ENCODE measurements around the gene CCDC175. TPM values are rescaled to one million over a fixed set of nuclear protein-coding genes. Genes with fewer than 3 reads are reported as not detected.

Gene CCDC175
- total RNA-seq, 2 experiments from 2014 or later, result not detected

DNA sequence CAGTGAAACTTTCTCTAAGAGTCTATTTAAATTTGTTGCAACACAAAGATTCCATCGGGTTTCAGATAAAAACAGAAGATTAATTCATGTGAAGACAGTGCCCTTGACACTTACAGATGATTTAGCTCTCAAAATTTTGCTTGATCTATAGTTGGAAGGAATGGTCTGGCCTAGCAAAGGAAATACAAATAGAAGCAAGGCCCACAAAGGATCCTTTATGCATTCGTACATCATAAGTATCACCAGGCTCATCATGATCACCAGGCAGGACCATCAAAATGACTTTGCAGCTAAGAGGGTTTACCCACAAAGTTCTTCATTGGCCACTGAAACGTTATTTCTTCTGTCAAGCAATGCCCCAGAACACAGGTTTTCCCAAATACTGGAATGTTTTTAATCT is 67.5 kb downstream of the CCDC175 start:
- no peak overlapping the region for H2AFZ ChIP-seq (ENCODE audit: low read length)
- POLR2A ChIA-PET, result no interaction called here
- BruUV-seq (replicated peaks), result no TSS peak
- TF ChIP-seq EZH2phosphoT487 (IDR thresholded peaks at IDR 0.05; ENCODE audit: borderline replicate concordance, low read depth, low read length), result no peak
- TF ChIP-seq, protein P1, sequence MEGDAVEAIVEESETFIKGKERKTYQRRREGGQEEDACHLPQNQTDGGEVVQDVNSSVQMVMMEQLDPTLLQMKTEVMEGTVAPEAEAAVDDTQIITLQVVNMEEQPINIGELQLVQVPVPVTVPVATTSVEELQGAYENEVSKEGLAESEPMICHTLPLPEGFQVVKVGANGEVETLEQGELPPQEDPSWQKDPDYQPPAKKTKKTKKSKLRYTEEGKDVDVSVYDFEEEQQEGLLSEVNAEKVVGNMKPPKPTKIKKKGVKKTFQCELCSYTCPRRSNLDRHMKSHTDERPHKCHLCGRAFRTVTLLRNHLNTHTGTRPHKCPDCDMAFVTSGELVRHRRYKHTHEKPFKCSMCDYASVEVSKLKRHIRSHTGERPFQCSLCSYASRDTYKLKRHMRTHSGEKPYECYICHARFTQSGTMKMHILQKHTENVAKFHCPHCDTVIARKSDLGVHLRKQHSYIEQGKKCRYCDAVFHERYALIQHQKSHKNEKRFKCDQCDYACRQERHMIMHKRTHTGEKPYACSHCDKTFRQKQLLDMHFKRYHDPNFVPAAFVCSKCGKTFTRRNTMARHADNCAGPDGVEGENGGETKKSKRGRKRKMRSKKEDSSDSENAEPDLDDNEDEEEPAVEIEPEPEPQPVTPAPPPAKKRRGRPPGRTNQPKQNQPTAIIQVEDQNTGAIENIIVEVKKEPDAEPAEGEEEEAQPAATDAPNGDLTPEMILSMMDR (conservative IDR thresholded peaks at IDR 0.05; ENCODE audit: low read length), result no peak
- intact Hi-C loops (cut with micrococcal nuclease; ENCODE audit: unreplicated experiment), result no loop called here
- H3K4me1 ChIP-seq (ENCODE audit: insufficient read depth, low read length, poor library complexity, severe bottlenecking), result no peaks in the 10 kb centered on the region
- H3K36me3 ChIP-seq (ENCODE audit: insufficient read depth, low read length), result 0 out of 2 replicates have a peak, but pooled peaks cover 2% of the 10 kb centered on the region
- H3K79me2 ChIP-seq (ENCODE audit: insufficient read depth, low read depth, low read length), result no peaks in the 10 kb centered on the region
- no peaks in the 10 kb centered on the region for H3K9me3 ChIP-seq (ENCODE audit: low read length)
- no peaks in the 10 kb centered on the region for H3K9me2 ChIP-seq (ENCODE audit: insufficient read depth, low read length)
- H4K20me1 ChIP-seq (ENCODE audit: insufficient read depth, low read length), result no peaks in the 10 kb centered on the region
- DNase-seq (ENCODE audit: low spot score), result no peak
- CTCF ChIA-PET (ENCODE audit: unreplicated experiment), result no interaction called here
- H3K4me3 ChIP-seq (ENCODE audit: low read depth, low read length, poor library complexity, severe bottlenecking), result no peak overlapping the region
- no peak overlapping the region for H3K4me2 ChIP-seq (ENCODE audit: low read length)
- H3K27ac ChIP-seq (ENCODE audit: low read depth, low read length, poor library complexity, severe bottlenecking), result no peak overlapping the region

DNA sequence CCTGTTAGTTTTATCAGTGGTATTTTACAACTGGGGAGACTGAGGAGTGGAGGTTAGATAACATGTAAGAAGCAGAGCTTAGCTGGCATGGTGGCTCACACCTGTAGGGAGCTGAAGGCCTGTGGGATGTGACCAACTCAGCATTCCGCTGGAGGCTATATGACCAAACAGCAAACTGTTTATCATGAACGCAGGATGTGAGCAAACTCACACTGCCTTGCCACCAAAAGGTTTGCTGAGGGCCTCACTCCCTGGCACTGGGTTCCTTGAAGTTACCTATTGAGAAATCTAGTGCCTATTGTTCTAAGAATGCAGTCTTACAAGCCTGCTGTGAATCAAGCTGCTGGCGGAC is 68.9 kb downstream of the CCDC175 start:
- ChIA-PET CTCF (ENCODE audit: unreplicated experiment) (interaction anchor here (0.6 to 0.9 kb wide), 2 partner anchors 11 to 23 kb away, joined by 3 to 4 read pairs; partner anchors contain the start of genes JKAMP and L3HYPDH), POLR2A (interaction anchor here (0.6 to 2.0 kb wide), 3 partner anchors 24 to 1267 kb away, joined by 3 to 4 read pairs (median 3); partner anchors contain the start of genes JKAMP and L3HYPDH)
- DNase-seq (ENCODE audit: low spot score), result no peak
- no peak overlapping the region for H3K4me2 ChIP-seq (ENCODE audit: low read length)
- no peaks in the 10 kb centered on the region for H3K9me3 ChIP-seq (ENCODE audit: low read length)
- H3K79me2 ChIP-seq (ENCODE audit: insufficient read depth, low read depth, low read length), result no peaks in the 10 kb centered on the region
- H3K9me2 ChIP-seq (ENCODE audit: insufficient read depth, low read length), result no peaks in the 10 kb centered on the region
- no peak overlapping the region for H2AFZ ChIP-seq (ENCODE audit: low read length)
- no peak overlapping the region for H3K4me3 ChIP-seq (ENCODE audit: low read depth, low read length, poor library complexity, severe bottlenecking)
- BruUV-seq (replicated peaks), result no TSS peak
- TF ChIP-seq, protein P1 (conservative IDR thresholded peaks at IDR 0.05; ENCODE audit: low read length), result no peak
- no peak for TF ChIP-seq EZH2phosphoT487 (IDR thresholded peaks at IDR 0.05; ENCODE audit: borderline replicate concordance, low read depth, low read length)
- no peaks in the 10 kb centered on the region for H4K20me1 ChIP-seq (ENCODE audit: insufficient read depth, low read length)
- no peaks in the 10 kb centered on the region for H3K4me1 ChIP-seq (ENCODE audit: insufficient read depth, low read length, poor library complexity, severe bottlenecking)
- intact Hi-C loops (cut with micrococcal nuclease; ENCODE audit: unreplicated experiment), result no loop called here
- H3K36me3 ChIP-seq (ENCODE audit: insufficient read depth, low read length), result peaks cover 10% of the 10 kb centered on the region; the same call in 1 of the 2 replicates
- H3K27ac ChIP-seq (ENCODE audit: low read depth, low read length, poor library complexity, severe bottlenecking), result no peak overlapping the region

DNA sequence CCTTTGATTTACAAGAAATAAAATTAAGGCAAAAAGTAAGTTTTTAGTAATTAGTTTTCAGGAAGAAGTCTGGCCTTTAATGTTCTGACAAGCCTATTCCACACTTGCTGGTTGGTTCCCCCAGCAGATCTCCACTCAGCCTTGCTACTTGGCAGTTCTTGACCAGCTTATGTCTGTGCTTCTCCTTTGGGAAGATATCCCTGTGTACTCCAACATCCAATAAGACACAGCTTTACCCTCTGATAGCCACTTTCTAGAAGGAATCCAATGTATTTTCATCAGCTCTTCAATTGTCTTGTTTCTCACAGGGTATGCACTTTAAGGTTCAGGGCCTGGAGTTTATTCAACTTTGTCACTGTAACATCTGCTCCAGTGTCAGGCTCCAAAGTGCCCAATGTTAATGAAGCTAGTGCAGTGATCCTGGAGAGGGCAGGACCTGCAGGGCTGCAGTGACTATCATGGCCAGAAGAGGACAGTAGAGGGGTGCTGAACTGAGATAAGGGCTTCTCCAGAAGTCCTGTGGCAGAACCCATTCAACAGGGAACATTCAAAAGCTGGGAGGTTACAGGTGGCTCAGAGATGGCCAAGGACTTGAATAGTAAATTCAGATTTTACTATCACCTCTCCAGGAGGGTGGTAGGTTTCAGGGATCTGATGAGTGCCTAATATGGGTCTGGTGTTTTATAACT is 69.4 kb downstream of the CCDC175 start:
- peak; percentile 52 for DNase-seq (ENCODE audit: low spot score)
- H3K9me3 ChIP-seq (ENCODE audit: low read length), result no peaks in the 10 kb centered on the region
- H3K4me1 ChIP-seq (ENCODE audit: insufficient read depth, low read length, poor library complexity, severe bottlenecking), result no peaks in the 10 kb centered on the region
- no peaks in the 10 kb centered on the region for H3K79me2 ChIP-seq (ENCODE audit: insufficient read depth, low read depth, low read length)
- TF ChIP-seq EZH2phosphoT487 (IDR thresholded peaks at IDR 0.05; ENCODE audit: borderline replicate concordance, low read depth, low read length), result no peak
- TF ChIP-seq, protein P1 (conservative IDR thresholded peaks at IDR 0.05; ENCODE audit: low read length), result peak; percentile 87
- no TSS peak for BruUV-seq (replicated peaks)
- H3K36me3 ChIP-seq (ENCODE audit: insufficient read depth, low read length), result peaks cover 10% of the 10 kb centered on the region; the same call in 1 of the 2 replicates
- ChIA-PET CTCF (ENCODE audit: unreplicated experiment) (interaction anchor here (0.6 to 0.9 kb wide), 2 partner anchors 11 to 23 kb away, joined by 3 to 4 read pairs; partner anchors contain the start of genes JKAMP and L3HYPDH), POLR2A (interaction anchor here (0.6 to 2.0 kb wide), 3 partner anchors 23 to 1267 kb away, joined by 3 to 4 read pairs (median 3); partner anchors contain the start of genes JKAMP and L3HYPDH)
- no peak overlapping the region for H3K4me2 ChIP-seq (ENCODE audit: low read length)
- no peaks in the 10 kb centered on the region for H3K9me2 ChIP-seq (ENCODE audit: insufficient read depth, low read length)
- H2AFZ ChIP-seq (ENCODE audit: low read length), result no peak overlapping the region
- H4K20me1 ChIP-seq (ENCODE audit: insufficient read depth, low read length), result no peaks in the 10 kb centered on the region
- intact Hi-C loops (cut with micrococcal nuclease; ENCODE audit: unreplicated experiment), result no loop called here
- no peak overlapping the region for H3K27ac ChIP-seq (ENCODE audit: low read depth, low read length, poor library complexity, severe bottlenecking)
- H3K4me3 ChIP-seq (ENCODE audit: low read depth, low read length, poor library complexity, severe bottlenecking), result no peak overlapping the region
